ENCODE results near the gene ABI3BP. TPM values are rescaled to one million over a fixed set of nuclear protein-coding genes. Genes with fewer than 3 reads are reported as not detected.

The ABI3BP gene
- total RNA-seq, 1 experiment from 2014 or later = 0.15 TPM

DNA sequence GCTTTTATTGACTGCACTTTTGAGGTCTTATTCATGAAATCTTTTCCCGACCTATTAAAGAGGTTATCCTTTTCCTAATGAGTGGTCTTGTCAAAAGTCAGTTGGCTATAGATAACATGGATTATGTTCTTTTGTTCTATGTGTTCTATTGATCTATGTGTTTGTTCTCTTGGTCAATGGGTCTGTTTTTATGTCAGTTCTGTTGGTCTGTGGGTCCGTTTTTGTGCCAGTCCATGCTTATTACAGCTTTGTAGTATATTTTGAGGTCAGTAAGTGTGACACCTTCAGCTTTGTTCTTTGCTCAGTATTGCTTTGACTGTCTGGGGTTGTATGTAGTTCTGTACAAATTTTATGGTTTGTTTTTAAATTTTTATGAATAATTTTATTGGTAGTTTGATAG, 276.2 kb downstream of the ABI3BP start:
- CTCF ChIA-PET = no interaction called here
- no peak for DNase-seq (ENCODE audit: low read depth, low spot score)
- no peaks in the 10 kb centered on the region for H3K9me3 ChIP-seq (ENCODE audit: control insufficient read depth in 1 of 2, insufficient read depth in 1 of 2, low read depth in 1 of 2, low read length in 2 of 2)
- POLR2A ChIA-PET = no interaction called here
- peaks cover 57% of the 10 kb centered on the region; the same call in 1 of the 2 replicates for H4K20me1 ChIP-seq (ENCODE audit: insufficient read depth)
- RAD21 ChIA-PET (ENCODE audit: low non-redundant PET in 1 of 2, low total read pairs in 2 of 2, uncharacterized antibody in 2 of 2, unreplicated experiment in 2 of 2) = no interaction called here
- H3K4me1 ChIP-seq (ENCODE audit: control insufficient read depth in 1 of 2, insufficient read depth in 2 of 2, low read length in 2 of 2) = no peaks in the 10 kb centered on the region
- H3K9me2 ChIP-seq (ENCODE audit: insufficient read depth) = no peaks in the 10 kb centered on the region
- no peak overlapping the region for H2AFZ ChIP-seq (ENCODE audit: low read depth, low read length, poor library complexity, severe bottlenecking)
- TF ChIP-seq FOSL1 (IDR thresholded peaks at IDR 0.05; ENCODE audit: low read depth) = no peak
- TF ChIP-seq CBX3 (IDR thresholded peaks at IDR 0.05; ENCODE audit: low read depth) = no peak
- TF ChIP-seq SP1 (IDR thresholded peaks at IDR 0.05; ENCODE audit: low read depth) = no peak
- no peak for TF ChIP-seq POLR2AphosphoS5 (IDR thresholded peaks at IDR 0.05; ENCODE audit: low read depth, low read length)
- TF ChIP-seq POLR2A (IDR thresholded peaks at IDR 0.05; ENCODE audit: borderline replicate concordance, extremely low read depth, insufficient read depth, insufficient read length) = no peak
- TF ChIP-seq CEBPB (IDR thresholded peaks at IDR 0.05; ENCODE audit: low read depth) = no peak
- no peak for TF ChIP-seq YY1 (IDR thresholded peaks at IDR 0.05; ENCODE audit: extremely low read depth, insufficient replicate concordance, low read depth, low read length)
- TF ChIP-seq CTCF (IDR thresholded peaks at IDR 0.05 in 2 of 3, conservative IDR thresholded peaks at IDR 0.05 in 1 of 3; ENCODE audit: borderline replicate concordance in 1 of 3, insufficient read depth in 1 of 3, low read depth in 2 of 3, low read length in 2 of 3) = no peak
- TF ChIP-seq ZBTB33 (IDR thresholded peaks at IDR 0.05; ENCODE audit: extremely low read depth, insufficient replicate concordance, low read length) = no peak
- no peak for TF ChIP-seq SIN3A (IDR thresholded peaks at IDR 0.05; ENCODE audit: low read depth)
- TF ChIP-seq SRF (IDR thresholded peaks at IDR 0.05; ENCODE audit: low read depth) = no peak
- no peak for TF ChIP-seq RAD21 (IDR thresholded peaks at IDR 0.05; ENCODE audit: low read depth)
- TF ChIP-seq EZH2 (IDR thresholded peaks at IDR 0.05) = no peak
- TF ChIP-seq ATF3 (IDR thresholded peaks at IDR 0.05) = no peak
- no peak for TF ChIP-seq MAX (IDR thresholded peaks at IDR 0.05)
- no peak for TF ChIP-seq EZH2phosphoT487 (IDR thresholded peaks at IDR 0.05; ENCODE audit: borderline replicate concordance)
- no peak for TF ChIP-seq ZNF274 (IDR thresholded peaks at IDR 0.05; ENCODE audit: low read depth, low read length)
- TF ChIP-seq JUND (IDR thresholded peaks at IDR 0.05) = no peak
- no peak for TF ChIP-seq EGR1 (IDR thresholded peaks at IDR 0.05; ENCODE audit: low read depth)
- peaks cover 100% of the 10 kb centered on the region for H3K79me2 ChIP-seq (ENCODE audit: insufficient read depth, low read length)
- intact Hi-C loops (cut with micrococcal nuclease) = loop anchor here (10.0 kb wide), 1 partner anchor 402 kb away; no protein-coding TSS in a partner anchor
- no peak for ATAC-seq
- H3K4me3 ChIP-seq (replicated peaks in 1 of 2; ENCODE audit: low read depth in 1 of 2, low read length in 2 of 2) = no peak overlapping the region
- no peak overlapping the region for H3K27ac ChIP-seq (ENCODE audit: low read depth, low read length)
- no peaks in the 10 kb centered on the region for H3K27me3 ChIP-seq (ENCODE audit: insufficient read depth, low read length)
- BruUV-seq (replicated peaks) = no TSS peak
- no peak overlapping the region for H3K9ac ChIP-seq (ENCODE audit: low read length)
- H3K36me3 ChIP-seq (ENCODE audit: control insufficient read depth in 1 of 2, insufficient read depth in 2 of 2, low read length in 2 of 2) = peaks cover 31 to 37% of the 10 kb centered on the region in 2 experiments
- no peak overlapping the region for H3K4me2 ChIP-seq (ENCODE audit: low read length)
